Smooth muscle cell (in vitro differentiated cells): Measurements from ENCODE around the gene RALB. TPM values are rescaled to one million over a fixed set of nuclear protein-coding genes. Genes with fewer than 3 reads are reported as not detected.

Experiments used
- DNase-seq: peaks from one replicate; lab custom pipeline; 2025; ENCODE audit not compliant: unreplicated experiment; lab: John Stamatoyannopoulos, UW
- H2AFZ ChIP-seq: fragments of 200-600 bp; sonication (generic); 2 replicates; pipeline ENCODE4 v1.6.0; 2016; ENCODE audit warnings: antibody characterized with exemption, low read depth, mild to moderate bottlenecking
- H3F3A ChIP-seq: fragments of 200-600 bp; sonication (generic); 2 replicates; pipeline ENCODE4 v1.6.0; 2017; ENCODE audit warnings: antibody characterized with exemption, low read depth
- H3K27ac ChIP-seq: fragments of 200-600 bp; sonication (generic); 2 replicates; pipeline ENCODE4 v1.5.1; 2016; ENCODE audit warnings: low read depth, mild to moderate bottlenecking
- H3K27me3 ChIP-seq: fragments of 200-600 bp; sonication (generic); 2 replicates; pipeline ENCODE4 v1.6.1; 2016; ENCODE audit warnings: low read depth, mild to moderate bottlenecking
- H3K36me3 ChIP-seq: fragments of 200-600 bp; sonication (generic); 2 replicates; pipeline ENCODE4 v1.5.1; 2016; ENCODE audit warnings: low read depth
- H3K4me1 ChIP-seq: fragments of 200-600 bp; sonication (generic); 2 replicates; pipeline ENCODE4 v1.5.1; 2016; ENCODE audit warnings: low read depth
- H3K4me2 ChIP-seq: fragments of 200-600 bp; sonication (generic); 2 replicates; pipeline ENCODE4 v1.6.0; 2016; ENCODE audit warnings: mild to moderate bottlenecking
- H3K4me3 ChIP-seq: fragments of 200-600 bp; sonication (generic); 2 replicates; pipeline ENCODE4 v1.5.1; 2016; ENCODE audit warnings: mild to moderate bottlenecking
- H3K79me2 ChIP-seq: fragments of 200-600 bp; sonication (generic); 2 replicates; pipeline ENCODE4 v1.6.0; 2016; ENCODE audit warnings: low read depth, mild to moderate bottlenecking
- H3K9ac ChIP-seq: fragments of 200-600 bp; sonication (generic); 2 replicates; pipeline ENCODE4 v1.6.0; 2016; ENCODE audit warnings: low read depth
- H3K9me3 ChIP-seq: fragments of 200-600 bp; sonication (generic); replicated peaks from 2 replicates; pipeline ENCODE4 v1.5.1; 2016; ENCODE audit warnings: low read depth
- H4K20me1 ChIP-seq: fragments of 200-600 bp; sonication (generic); 2 replicates; pipeline ENCODE4 v1.6.0; 2016; ENCODE audit warnings: low read depth
- WGBS: methylation state at CpG from one replicate; pipeline ENCODE4 v1.1.7; 2016; ENCODE audit warnings: low lambda C conversion rate; 5-methylcytosine and 5-hydroxymethylcytosine counted together
- polyA plus RNA-seq: library from polyadenylated mRNA; unstranded; fragments of >200 nt; fragmentation: Nextera tagmentation; extraction: Ambion mirVana; gene quantifications from 2 replicates; pipeline ENCODE4 v1.2.1, GENCODE V29; 2016
- total RNA-seq: library from RNA; depleted of rRNA; stranded (reverse); fragments of >200 nt; gene quantifications from 2 replicates; pipeline ENCODE4 v1.2.3, GENCODE V29; 2014
- TF ChIP-seq, protein P1 (sequence below): fragments of 200-600 bp; sonication (generic); IDR thresholded peaks from 2 replicates; pipeline ENCODE4 v1.5.1; 2017; ENCODE audit warnings: borderline replicate concordance, mild to moderate bottlenecking, antibody characterized with exemption; ENCODE audit not compliant: insufficient read depth, poor library complexity, severe bottlenecking

The RALB gene
- total and polyA plus RNA-seq, 2 experiments from 2014 or later, result 69.9 to 73.4 TPM

GRCh38 chr2:120324933-120325332 lies 72.3 kb downstream of the RALB start:
- 96% methylated on average over 7 of the region's 7 CpGs for WGBS
- Histone ChIP-seq H4K20me1 (no peaks in the 10 kb centered on the region), H3K27ac (no peak overlapping the region), H3K36me3 (no peaks in the 10 kb centered on the region), H3K27me3 (peaks cover 8% of the 10 kb centered on the region), H2AFZ (no peak overlapping the region), H3K4me1 (no peaks in the 10 kb centered on the region), H3K4me3 (no peak overlapping the region), H3K79me2 (no peaks in the 10 kb centered on the region), H3K9me3 (no peaks in the 10 kb centered on the region), H3K4me2 (no peak overlapping the region), H3K9ac (no peak overlapping the region), H3F3A (no peaks in the 10 kb centered on the region)
- TF ChIP-seq, protein P1, sequence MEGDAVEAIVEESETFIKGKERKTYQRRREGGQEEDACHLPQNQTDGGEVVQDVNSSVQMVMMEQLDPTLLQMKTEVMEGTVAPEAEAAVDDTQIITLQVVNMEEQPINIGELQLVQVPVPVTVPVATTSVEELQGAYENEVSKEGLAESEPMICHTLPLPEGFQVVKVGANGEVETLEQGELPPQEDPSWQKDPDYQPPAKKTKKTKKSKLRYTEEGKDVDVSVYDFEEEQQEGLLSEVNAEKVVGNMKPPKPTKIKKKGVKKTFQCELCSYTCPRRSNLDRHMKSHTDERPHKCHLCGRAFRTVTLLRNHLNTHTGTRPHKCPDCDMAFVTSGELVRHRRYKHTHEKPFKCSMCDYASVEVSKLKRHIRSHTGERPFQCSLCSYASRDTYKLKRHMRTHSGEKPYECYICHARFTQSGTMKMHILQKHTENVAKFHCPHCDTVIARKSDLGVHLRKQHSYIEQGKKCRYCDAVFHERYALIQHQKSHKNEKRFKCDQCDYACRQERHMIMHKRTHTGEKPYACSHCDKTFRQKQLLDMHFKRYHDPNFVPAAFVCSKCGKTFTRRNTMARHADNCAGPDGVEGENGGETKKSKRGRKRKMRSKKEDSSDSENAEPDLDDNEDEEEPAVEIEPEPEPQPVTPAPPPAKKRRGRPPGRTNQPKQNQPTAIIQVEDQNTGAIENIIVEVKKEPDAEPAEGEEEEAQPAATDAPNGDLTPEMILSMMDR, result no peak
- DNase-seq, result no peak

DNA sequence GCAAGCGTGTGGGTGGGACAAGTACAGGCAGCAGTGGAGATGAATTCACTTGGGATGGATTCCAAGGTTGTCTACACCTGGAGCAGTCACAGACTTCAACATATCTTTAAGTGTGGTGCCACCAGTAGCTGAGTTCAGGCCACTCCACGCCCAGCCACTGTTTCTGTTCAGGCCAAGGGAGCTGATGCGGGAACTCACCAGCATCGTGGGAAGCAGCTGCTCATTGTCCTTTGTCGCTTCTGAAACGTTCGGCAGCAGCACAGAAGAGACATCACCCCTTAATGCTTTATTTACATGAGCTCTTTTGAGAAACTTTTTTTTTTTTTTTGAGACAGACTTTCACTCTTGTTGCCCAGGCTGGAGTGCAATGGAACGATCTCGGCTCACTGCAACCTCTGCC lies 73.4 kb downstream of the RALB start:
- Histone ChIP-seq H3F3A (no peaks in the 10 kb centered on the region), H2AFZ (no peak overlapping the region), H3K4me1 (no peaks in the 10 kb centered on the region), H3K4me2 (no peak overlapping the region), H3K27ac (no peak overlapping the region), H3K27me3 (peaks cover 3% of the 10 kb centered on the region), H3K79me2 (no peaks in the 10 kb centered on the region), H3K4me3 (no peak overlapping the region), H3K9me3 (no peaks in the 10 kb centered on the region), H3K36me3 (no peaks in the 10 kb centered on the region), H3K9ac (no peak overlapping the region), H4K20me1 (no peaks in the 10 kb centered on the region)
- TF ChIP-seq, protein P1, result no peak
- WGBS, result 84% methylated on average over 9 of the region's 9 CpGs
- DNase-seq, result no peak

- Histone ChIP-seq H3K4me3 (no peak overlapping the region), H4K20me1 (no peaks in the 10 kb centered on the region), H3K4me2 (no peak overlapping the region), H3K9ac (no peak overlapping the region), H3F3A (no peaks in the 10 kb centered on the region), H3K27me3 (peaks cover 12% of the 10 kb centered on the region), H3K36me3 (no peaks in the 10 kb centered on the region), H2AFZ (no peak overlapping the region), H3K9me3 (no peaks in the 10 kb centered on the region), H3K4me1 (no peaks in the 10 kb centered on the region), H3K27ac (no peak overlapping the region), H3K79me2 (no peaks in the 10 kb centered on the region)
- DNase-seq, result no peak
- 79% methylated on average over 24 of the region's 24 CpGs for WGBS
- TF ChIP-seq, protein P1, result no peak
Observed at GRCh38 chr2:120330946-120331822, 78.5 kb downstream of the RALB start.

- Histone ChIP-seq H3K79me2 (no peaks in the 10 kb centered on the region), H3K4me2 (no peak overlapping the region), H3K4me1 (no peaks in the 10 kb centered on the region), H3K36me3 (no peaks in the 10 kb centered on the region), H3K27me3 (peaks cover 13% of the 10 kb centered on the region), H3F3A (no peaks in the 10 kb centered on the region), H3K9ac (no peak overlapping the region), H3K27ac (no peak overlapping the region), H2AFZ (no peak overlapping the region), H3K9me3 (no peaks in the 10 kb centered on the region), H3K4me3 (no peak overlapping the region), H4K20me1 (no peaks in the 10 kb centered on the region)
- no peak for DNase-seq
- WGBS, result 93% methylated on average over 4 of the region's 4 CpGs
- TF ChIP-seq, protein P1, result no peak
Observed at GRCh38 chr2:120331903-120332302, 79.3 kb downstream of the RALB start.
